Type B pancreatic cell (in vitro differentiated cells): ENCODE measurements around the gene SETBP1. TPM values are rescaled to one million over a fixed set of nuclear protein-coding genes. Genes with fewer than 3 reads are reported as not detected.

ENCODE experiments used
- DNase-seq: peaks from one replicate; pipeline ENCODE4 v3.0.0; 2021; ENCODE audit warnings: mixed read lengths; ENCODE audit not compliant: unreplicated experiment; ENCODE audit errors: extremely low spot score
- H3K27ac Mint-ChIP-seq: 2 replicates; pipeline ENCODE4 v1.8.0; 2021; ENCODE audit warnings: mild to moderate bottlenecking, mixed read lengths
- H3K27me3 Mint-ChIP-seq: 2 replicates; pipeline ENCODE4 v1.8.0; 2021; ENCODE audit warnings: mixed read lengths
- H3K36me3 Mint-ChIP-seq: 2 replicates; pipeline ENCODE4 v1.8.0; 2021; ENCODE audit warnings: mixed read lengths
- H3K4me1 Mint-ChIP-seq: one replicate; pipeline ENCODE4 v1.8.0; 2021; ENCODE audit warnings: mixed read lengths; ENCODE audit not compliant: unreplicated experiment
- H3K4me3 Mint-ChIP-seq: 2 replicates; pipeline ENCODE4 v1.8.0; 2021; ENCODE audit warnings: mild to moderate bottlenecking, mixed read lengths
- H3K9me3 Mint-ChIP-seq: 2 replicates; pipeline ENCODE4 v1.8.0; 2021; ENCODE audit warnings: mixed read lengths
- total RNA-seq: library from RNA; stranded (reverse); gene quantifications from 2 replicates; pipeline ENCODE4 v1.2.1, GENCODE V29; 2021; ENCODE audit warnings: low replicate concordance
- TF ChIP-seq, protein P1 (sequence below): fragments of 200-600 bp; sonication (generic); conservative IDR thresholded peaks from 2 replicates; pipeline ENCODE4 v1.5.0; 2021; ENCODE audit warnings: antibody characterized with exemption, mild to moderate bottlenecking

Gene SETBP1
- total RNA-seq, 1 donor from 2014 or later: 62.7 TPM

DNA sequence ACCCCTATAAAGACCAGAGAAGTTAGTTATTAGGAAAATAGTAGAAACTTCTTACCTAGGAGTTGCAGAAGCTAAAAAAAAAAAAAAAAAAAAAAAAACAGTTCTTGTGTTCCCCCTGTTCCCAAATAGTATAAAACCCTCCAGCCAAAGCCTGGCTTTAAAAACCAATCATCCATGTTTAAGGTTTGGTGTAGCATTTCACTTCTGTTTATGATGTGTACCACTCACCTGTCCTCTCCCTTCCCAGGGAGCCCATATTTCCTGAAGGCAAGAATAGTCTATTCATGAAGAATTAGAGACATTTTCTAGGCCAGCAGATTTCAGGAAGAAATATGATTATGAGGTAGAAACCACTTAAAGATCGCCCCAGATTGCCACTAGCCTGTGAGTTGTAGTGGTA is 273.6 kb downstream of the SETBP1 start:
- no peak overlapping the region for H3K4me3 Mint-ChIP-seq

DNA sequence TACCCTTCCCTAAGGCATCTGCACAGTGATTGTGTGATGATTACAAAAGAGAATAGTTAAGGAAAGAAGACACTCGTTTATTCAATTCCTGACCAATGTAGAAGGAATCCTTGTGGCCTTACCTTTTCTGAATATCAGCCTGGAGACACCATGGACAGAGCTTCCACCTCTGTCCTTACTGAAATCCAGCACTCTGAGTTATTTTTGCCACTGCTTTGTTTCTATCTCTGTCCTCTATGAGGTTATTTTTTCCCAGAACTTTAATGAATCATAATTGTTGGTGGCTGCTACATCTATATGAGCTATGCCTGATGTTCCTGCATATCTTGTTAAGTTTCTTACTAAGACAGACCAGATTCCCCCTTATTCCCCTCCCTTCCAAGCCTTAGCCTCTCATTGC is 275.1 kb downstream of the SETBP1 start:
- Mint-ChIP-seq H3K36me3 (peaks cover 49% of the 10 kb centered on the region), H3K4me1 (peaks cover 16% of the 10 kb centered on the region), H3K27me3 (no peaks in the 10 kb centered on the region), H3K9me3 (no peaks in the 10 kb centered on the region), H3K27ac (no peak overlapping the region), H3K4me3 (no peak overlapping the region)
- DNase-seq: no peak
- TF ChIP-seq, protein P1, sequence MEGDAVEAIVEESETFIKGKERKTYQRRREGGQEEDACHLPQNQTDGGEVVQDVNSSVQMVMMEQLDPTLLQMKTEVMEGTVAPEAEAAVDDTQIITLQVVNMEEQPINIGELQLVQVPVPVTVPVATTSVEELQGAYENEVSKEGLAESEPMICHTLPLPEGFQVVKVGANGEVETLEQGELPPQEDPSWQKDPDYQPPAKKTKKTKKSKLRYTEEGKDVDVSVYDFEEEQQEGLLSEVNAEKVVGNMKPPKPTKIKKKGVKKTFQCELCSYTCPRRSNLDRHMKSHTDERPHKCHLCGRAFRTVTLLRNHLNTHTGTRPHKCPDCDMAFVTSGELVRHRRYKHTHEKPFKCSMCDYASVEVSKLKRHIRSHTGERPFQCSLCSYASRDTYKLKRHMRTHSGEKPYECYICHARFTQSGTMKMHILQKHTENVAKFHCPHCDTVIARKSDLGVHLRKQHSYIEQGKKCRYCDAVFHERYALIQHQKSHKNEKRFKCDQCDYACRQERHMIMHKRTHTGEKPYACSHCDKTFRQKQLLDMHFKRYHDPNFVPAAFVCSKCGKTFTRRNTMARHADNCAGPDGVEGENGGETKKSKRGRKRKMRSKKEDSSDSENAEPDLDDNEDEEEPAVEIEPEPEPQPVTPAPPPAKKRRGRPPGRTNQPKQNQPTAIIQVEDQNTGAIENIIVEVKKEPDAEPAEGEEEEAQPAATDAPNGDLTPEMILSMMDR: no peak

More for the DNA sequence above, 273.6 kb downstream of the SETBP1 start:
- Mint-ChIP-seq H3K27ac (no peak overlapping the region), H3K36me3 (peaks cover 56% of the 10 kb centered on the region), H3K27me3 (no peaks in the 10 kb centered on the region), H3K4me1 (peaks cover 12% of the 10 kb centered on the region), H3K9me3 (no peaks in the 10 kb centered on the region)
- TF ChIP-seq, protein P1: no peak
- no peak for DNase-seq

DNA sequence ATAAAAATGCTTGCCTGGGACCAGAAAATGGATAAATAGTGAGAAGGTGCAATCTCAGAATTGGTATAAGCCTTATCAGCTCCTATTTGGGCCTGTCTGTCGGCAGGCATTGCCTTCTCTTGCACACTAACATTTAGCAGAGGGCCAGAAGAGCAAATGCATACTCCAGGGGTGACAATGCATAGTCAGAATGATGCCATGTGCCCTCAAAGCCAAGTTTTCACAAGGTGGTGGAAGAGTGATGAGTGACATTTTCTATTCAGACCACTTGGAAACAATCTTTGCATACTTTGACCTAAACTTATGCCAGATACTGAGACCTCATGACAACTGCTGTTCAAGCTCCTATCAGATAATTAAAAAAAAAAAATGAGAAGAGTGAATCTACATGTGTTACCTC is 276.3 kb downstream of the SETBP1 start:
- TF ChIP-seq, protein P1: no peak
- no peak for DNase-seq

DNA sequence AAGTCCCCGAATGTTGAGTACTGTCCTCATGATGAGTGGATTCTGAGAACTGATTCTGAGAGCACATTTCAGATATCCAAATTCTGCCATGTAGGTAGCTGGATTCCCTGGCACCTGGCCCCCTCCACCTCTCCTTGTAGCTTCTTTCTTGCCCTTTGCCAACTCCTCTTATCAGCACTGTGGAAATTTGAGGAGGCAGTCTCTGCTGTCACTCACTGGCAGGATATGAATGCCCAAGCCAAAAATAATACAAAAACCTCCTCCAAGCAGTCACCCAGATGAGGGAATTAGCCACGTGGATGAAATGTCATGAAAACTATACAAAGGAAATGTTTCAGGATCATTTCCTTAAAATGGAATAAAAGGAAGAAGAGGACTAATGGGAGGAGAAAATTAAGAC is 276.8 kb downstream of the SETBP1 start:
- TF ChIP-seq, protein P1: no peak
- Mint-ChIP-seq H3K36me3 (peaks cover 46% of the 10 kb centered on the region), H3K27ac (no peak overlapping the region), H3K27me3 (no peaks in the 10 kb centered on the region), H3K4me1 (peaks cover 27% of the 10 kb centered on the region), H3K4me3 (no peak overlapping the region), H3K9me3 (peaks cover 7% of the 10 kb centered on the region)
- no peak for DNase-seq

More for the DNA sequence above, 276.3 kb downstream of the SETBP1 start:
- peaks cover 46% of the 10 kb centered on the region for H3K36me3 Mint-ChIP-seq
- peaks cover 2% of the 10 kb centered on the region for H3K9me3 Mint-ChIP-seq
- no peak overlapping the region for H3K4me3 Mint-ChIP-seq
- no peak overlapping the region for H3K27ac Mint-ChIP-seq
- peaks cover 24% of the 10 kb centered on the region for H3K4me1 Mint-ChIP-seq
- no peaks in the 10 kb centered on the region for H3K27me3 Mint-ChIP-seq

DNA sequence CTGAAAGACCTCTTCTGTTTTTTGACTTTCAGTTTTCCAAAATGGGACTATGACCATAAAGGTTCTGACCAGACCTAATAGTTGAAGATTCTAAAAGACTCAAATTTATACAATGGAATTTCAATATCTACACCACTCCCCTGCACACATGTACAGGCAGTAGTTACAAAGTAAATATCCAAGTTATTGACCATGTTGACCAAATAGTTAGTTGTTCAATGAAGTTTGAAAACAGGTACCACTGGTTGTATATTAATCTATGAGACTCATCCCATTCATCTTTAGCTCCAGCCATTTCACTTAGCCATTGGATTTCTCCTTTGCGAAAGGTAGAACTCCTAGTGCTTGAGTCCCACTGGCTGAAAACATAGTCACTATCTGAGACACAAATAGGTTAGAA is 277.4 kb downstream of the SETBP1 start:
- Mint-ChIP-seq H3K4me3 (no peak overlapping the region), H3K4me1 (peaks cover 27% of the 10 kb centered on the region), H3K9me3 (peaks cover 10% of the 10 kb centered on the region), H3K36me3 (peaks cover 46% of the 10 kb centered on the region), H3K27ac (no peak overlapping the region), H3K27me3 (no peaks in the 10 kb centered on the region)
- TF ChIP-seq, protein P1: no peak
- DNase-seq: no peak

DNA sequence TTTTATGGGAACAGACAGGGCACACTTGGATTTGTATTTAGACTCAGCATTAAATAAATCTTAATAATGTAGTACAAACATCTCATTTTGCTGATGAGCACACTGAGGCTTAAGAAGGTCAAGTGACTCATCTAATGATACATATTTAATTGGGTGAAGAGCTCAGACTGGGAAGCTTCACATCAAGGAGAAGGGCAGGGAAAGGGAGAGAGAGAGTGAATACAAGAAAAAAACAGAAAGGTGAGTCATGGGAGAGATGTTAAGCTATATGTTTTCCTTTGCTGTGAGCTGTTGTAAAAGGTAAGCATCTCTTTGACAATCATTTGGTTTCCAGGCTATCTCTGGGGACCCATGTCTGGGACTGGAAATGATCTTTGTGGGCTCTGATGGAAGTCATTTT is 277.8 kb downstream of the SETBP1 start:
- TF ChIP-seq, protein P1: no peak
- Mint-ChIP-seq H3K27me3 (no peaks in the 10 kb centered on the region), H3K36me3 (peaks cover 45% of the 10 kb centered on the region), H3K4me1 (peaks cover 27% of the 10 kb centered on the region), H3K9me3 (peaks cover 10% of the 10 kb centered on the region), H3K27ac (no peak overlapping the region), H3K4me3 (no peak overlapping the region)
- DNase-seq: no peak
